T-cell (primary cell): ENCODE results near the gene SFT2D1. TPM values are rescaled to one million over a fixed set of nuclear protein-coding genes. Genes with fewer than 3 reads are reported as not detected.

Experiments
- total RNA-seq, 35 experiments: library from RNA in 6 of 35; stranded (reverse) in 6 of 35; fragments of 120-200 nt in 1 of 35; gene quantifications; one replicate each; pipeline versions ENCODE4 v1.2.1 to v1.2.4 and lab custom pipeline; 2013 to 2026

Gene SFT2D1
- total RNA-seq, 5 donors from 2014 or later (not counting 1 experiment from before 2014, with no cell fraction given) = 13.8 to 32.0 (median 24.6) TPM

Other genes with a start within 250 kb of the SFT2D1 start
- gene TBXT, start 174.7 kb downstream of the SFT2D1 start, total RNA-seq = not detected
- gene PRR18, start 34.2 kb downstream of the SFT2D1 start, total RNA-seq = not detected
- gene MPC1, start 40.4 kb upstream of the SFT2D1 start, total RNA-seq = 10 to 100 TPM; 23.8 to 31.2 (median 27.5) TPM
- gene RAMACL, start 244.1 kb upstream of the SFT2D1 start, total RNA-seq = 1 to 10 TPM in 3 of 5 donors, under 1 TPM in 2; 0.47 to 2.8 (median 1.2) TPM